HG03097 (cell line): ENCODE results near the gene CST3.
"Not testable (repeated sequence)": the region's sequence is repeated elsewhere in the genome, so short reads cannot be mapped to it uniquely, and the experiment has no call there.

ENCODE experiments used
- ATAC-seq: cut with Tn5 transposase; IDR thresholded peaks from one replicate; pipeline ENCODE4 v1.9.1; 2021; ENCODE audit not compliant: unreplicated experiment, low FRiP score

CST3 gene

GRCh38 chr20:23645575-23645974, 7.8 kb upstream of the CST3 start:
- ATAC-seq = no peak

GRCh38 chr20:23644164-23644563, 6.4 kb upstream of the CST3 start:
- no peak for ATAC-seq

- no peak for ATAC-seq
Observed at GRCh38 chr20:23643659-23644058, 5.9 kb upstream of the CST3 start.

GRCh38 chr20:23641936-23642751, 4.4 kb upstream of the CST3 start:
- ATAC-seq = no peak

- no peak for ATAC-seq
Observed at GRCh38 chr20:23640671-23641667, 3.2 kb upstream of the CST3 start.

- no peak for ATAC-seq
Observed at GRCh38 chr20:23640018-23640601, 2.4 kb upstream of the CST3 start.

GRCh38 chr20:23639490-23639958, 1.8 kb upstream of the CST3 start:
- no peak for ATAC-seq

GRCh38 chr20:23638309-23638708, 554 bp upstream of the CST3 start:
- no peak for ATAC-seq

GRCh38 chr20:23636908-23637281, 860 bp downstream of the CST3 start:
- ATAC-seq = no peak

GRCh38 chr20:23636182-23636907, 1.4 kb downstream of the CST3 start:
- no peak for ATAC-seq

- not testable (repeated sequence) for ATAC-seq
Observed at GRCh38 chr20:23635768-23636090, 2.0 kb downstream of the CST3 start.

GRCh38 chr20:23634985-23635767, 2.6 kb downstream of the CST3 start:
- ATAC-seq = no peak

GRCh38 chr20:23634044-23634801, 3.5 kb downstream of the CST3 start:
- ATAC-seq = no peak

GRCh38 chr20:23632711-23633573, 4.8 kb downstream of the CST3 start:
- ATAC-seq = no peak

- no peak for ATAC-seq
Observed at GRCh38 chr20:23631981-23632710, 5.6 kb downstream of the CST3 start.

- no peak for ATAC-seq
Observed at GRCh38 chr20:23631226-23631822, 6.4 kb downstream of the CST3 start.

GRCh38 chr20:23630392-23630849, 7.3 kb downstream of the CST3 start:
- no peak for ATAC-seq
